WTC11 (cell line): Measurements from ENCODE around the gene NEK5.

Source experiments
- ARID4B ChIP-seq: sonication (generic); formaldehyde crosslinking; IDR thresholded peaks from 2 replicates; pipeline ENCODE4 v1.8.0; 2023; ENCODE audit warnings: missing genetic modification reagents, mild to moderate bottlenecking, borderline replicate concordance
- ATF2 ChIP-seq: sonication (generic); formaldehyde crosslinking; IDR thresholded peaks from 2 replicates; pipeline ENCODE4 v1.8.1; 2022; ENCODE audit warnings: low read depth, missing genetic modification reagents, borderline replicate concordance
- CTCF ChIP-seq: fragments of 200-600 bp; IDR thresholded peaks from 2 replicates; pipeline ENCODE4 v1.8.0; 2022; ENCODE audit warnings: antibody characterized with exemption
- E2F4 ChIP-seq: sonication (generic); formaldehyde crosslinking; IDR thresholded peaks from 2 replicates; pipeline ENCODE4 v1.8.1; 2022; ENCODE audit warnings: low read depth, mild to moderate bottlenecking, moderate library complexity, missing genetic modification reagents, borderline replicate concordance
- FOXK1 ChIP-seq: sonication (generic); formaldehyde crosslinking; IDR thresholded peaks from 2 replicates; pipeline ENCODE4 v1.8.0; 2022; ENCODE audit warnings: mild to moderate bottlenecking, moderate library complexity, missing genetic modification reagents
- JUN ChIP-seq: sonication (generic); formaldehyde crosslinking; IDR thresholded peaks from 2 replicates; pipeline ENCODE4 v1.8.0; 2023; ENCODE audit warnings: mild to moderate bottlenecking, missing genetic modification reagents
- TEAD1 ChIP-seq: sonication (generic); formaldehyde crosslinking; IDR thresholded peaks from 2 replicates; pipeline ENCODE4 v1.8.0; 2022; ENCODE audit warnings: mild to moderate bottlenecking, missing genetic modification reagents
- ZBTB43 ChIP-seq: sonication (generic); formaldehyde crosslinking; IDR thresholded peaks from 2 replicates; pipeline ENCODE4 v1.8.1; 2023; ENCODE audit warnings: mild to moderate bottlenecking, missing genetic modification reagents
- ZNF121 ChIP-seq: sonication (generic); formaldehyde crosslinking; IDR thresholded peaks from 2 replicates; pipeline ENCODE4 v1.8.0; 2023; ENCODE audit warnings: missing genetic modification reagents

- TF ChIP-seq CTCF (no peak), E2F4 (CRISPR knock-in tag) (no peak), ZNF121 (CRISPR knock-in tag) (no peak), FOXK1 (CRISPR knock-in tag) (no peak), ZBTB43 (CRISPR knock-in tag) (no peak), JUN (CRISPR knock-in tag) (no peak), TEAD1 (CRISPR knock-in tag) (no peak), ATF2 (no peak), ARID4B (CRISPR knock-in tag) (no peak)
Observed at GRCh38 chr13:52016296-52016695, 112.6 kb downstream of the NEK5 start.
